ENCODE measurements around the gene FRMD5. TPM values are rescaled to one million over a fixed set of nuclear protein-coding genes. Genes with fewer than 3 reads are reported as not detected.
"Not testable (repeated sequence)": the region's sequence is repeated elsewhere in the genome, so short reads cannot be mapped to it uniquely, and the experiment has no call there.

The FRMD5 gene
- total RNA-seq, 2 donors from 2014 or later = 9.1 to 25.1 TPM

DNA sequence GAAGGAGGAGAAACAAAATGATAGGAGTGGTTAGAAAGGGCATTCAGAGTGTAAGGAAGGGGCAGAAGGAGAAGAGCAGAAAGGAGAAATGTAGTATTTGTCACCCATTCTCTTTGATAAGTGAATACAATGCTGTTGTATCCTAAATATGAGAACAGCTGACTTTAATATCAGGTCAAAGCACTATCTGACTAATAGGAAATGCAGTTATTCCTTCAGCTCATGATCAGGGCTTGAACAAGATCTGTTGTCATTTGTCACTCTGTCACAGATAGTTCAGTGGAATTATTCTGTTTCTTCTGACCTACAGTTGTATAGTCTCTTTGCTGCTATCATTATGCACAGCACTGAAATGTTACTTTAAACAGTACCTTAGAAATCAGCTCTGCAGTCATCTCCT is 149.4 kb downstream of the FRMD5 start:
- intact Hi-C loops (cut with DNase I) = no loop called here
- DNase-seq = no peak
- ATAC-seq = no peak

DNA sequence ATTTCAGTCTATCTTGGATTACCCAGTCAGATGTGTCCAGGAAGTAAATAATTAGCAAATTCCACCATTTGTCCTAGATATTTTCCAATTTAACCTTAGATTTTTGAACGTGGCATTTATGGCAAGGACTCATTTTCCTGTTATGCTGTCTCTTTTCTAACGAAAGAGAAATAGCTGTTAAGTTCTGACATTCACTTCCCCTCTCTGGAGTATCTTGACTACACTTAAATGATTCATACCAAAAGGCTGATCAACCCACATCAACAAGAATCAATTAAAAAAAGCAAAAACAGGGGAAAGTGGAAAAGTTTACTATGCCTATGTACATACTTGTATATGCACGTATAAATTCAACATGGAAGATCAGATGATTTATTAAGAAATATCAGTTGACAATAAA is 149.9 kb downstream of the FRMD5 start:
- ATAC-seq = no peak
- intact Hi-C loops (cut with DNase I) = no loop called here
- DNase-seq = no peak

GRCh38 chr15:44038755-44039191 is 156.3 kb downstream of the FRMD5 start:
- DNase-seq (no peak), ATAC-seq (peak in 1 of 2 donors; percentile 38)
- intact Hi-C loops (cut with DNase I) = no loop called here

DNA sequence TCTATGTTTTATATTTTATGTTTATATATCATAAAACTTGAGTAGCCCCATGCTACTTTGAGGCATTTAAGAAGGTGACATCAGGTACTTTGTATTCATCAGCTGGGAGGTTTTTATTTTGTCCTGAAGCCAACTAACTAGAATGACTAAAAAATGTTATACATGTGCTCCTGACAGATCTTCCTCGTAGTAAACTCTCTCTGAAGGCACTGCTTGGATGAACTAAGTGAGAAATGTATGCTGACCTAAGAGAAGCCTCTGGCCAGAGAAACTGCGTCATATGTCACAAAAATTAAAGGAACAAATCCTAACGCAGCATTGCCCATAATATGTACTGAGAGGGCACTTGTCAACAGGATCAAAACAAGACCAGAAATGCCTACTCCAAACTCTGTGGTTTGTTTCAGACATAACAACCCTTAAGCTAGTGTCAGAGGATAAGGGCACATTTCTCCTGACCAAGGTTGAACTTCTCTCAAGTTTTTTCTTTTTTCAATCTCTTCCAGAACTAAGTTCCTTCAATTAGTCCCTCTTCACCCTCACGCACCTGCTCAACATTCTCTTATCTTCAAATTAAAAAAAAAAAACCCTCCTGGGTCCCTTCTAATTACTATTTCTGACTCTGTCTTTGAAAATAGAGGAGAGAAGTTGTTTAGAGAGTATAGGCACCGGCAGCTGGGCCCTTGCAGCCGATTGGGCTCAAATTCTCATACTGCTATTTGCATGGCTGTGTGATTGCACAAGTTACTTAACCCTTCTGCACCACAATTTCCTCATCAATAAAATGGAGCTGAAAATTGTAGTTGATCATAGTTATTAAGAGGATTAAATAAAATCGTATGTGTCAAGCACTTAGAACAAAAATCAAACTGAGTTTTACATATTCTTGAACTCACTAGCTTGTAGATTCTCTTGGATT is 159.0 kb downstream of the FRMD5 start:
- no peak for DNase-seq
- intact Hi-C loops (cut with DNase I) = no loop called here
- peak in 1 of 2 donors; percentile 30 for ATAC-seq

GRCh38 chr15:44034933-44035624 is 160.0 kb downstream of the FRMD5 start:
- intact Hi-C loops (cut with DNase I) = no loop called here
- ATAC-seq (peak; percentile 77 to 95), DNase-seq (peak; percentile 25)

GRCh38 chr15:44034334-44034733 is 160.7 kb downstream of the FRMD5 start:
- intact Hi-C loops (cut with DNase I) = no loop called here
- DNase-seq (no peak), ATAC-seq (peak in 1 of 2 donors; percentile 56)

DNA sequence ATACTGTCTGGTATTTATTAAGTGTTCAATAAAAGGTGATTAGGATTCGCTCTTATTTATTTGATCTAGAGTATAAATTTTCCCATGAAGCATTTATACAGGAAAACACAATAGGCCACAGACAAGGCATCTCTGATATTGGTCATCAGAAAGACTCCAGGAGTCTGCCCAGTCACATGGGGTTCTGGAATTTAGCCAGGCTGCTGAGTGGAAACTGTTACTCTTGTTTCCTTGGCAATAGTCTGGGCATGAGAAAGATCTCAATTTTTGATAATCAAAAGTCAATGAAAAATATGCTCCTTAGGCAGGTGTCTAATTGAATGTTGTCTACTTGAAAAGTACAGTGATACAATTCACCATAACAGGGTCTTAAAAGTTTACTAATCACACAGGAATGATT is 161.2 kb downstream of the FRMD5 start:
- ATAC-seq = no peak
- intact Hi-C loops (cut with DNase I) = no loop called here
- DNase-seq = peak; percentile 32

DNA sequence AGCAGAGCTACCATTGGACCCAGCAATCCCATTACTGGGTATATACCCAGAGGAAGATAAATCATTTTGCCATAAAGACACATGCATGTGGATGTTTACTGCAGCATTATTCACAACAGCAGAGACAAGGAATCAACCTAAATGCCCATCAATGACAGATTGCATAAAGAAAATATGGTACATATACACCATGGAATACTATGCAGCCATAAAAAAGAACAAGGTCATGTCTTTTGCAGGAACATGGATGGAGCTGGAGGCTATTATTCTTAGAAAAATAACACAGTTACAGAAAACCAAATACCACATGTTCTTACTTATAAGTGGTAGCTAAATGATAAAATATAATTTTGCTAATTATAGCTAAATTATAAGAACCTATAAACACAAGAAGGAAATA is 162.3 kb downstream of the FRMD5 start:
- ATAC-seq; DNase-seq; intact Hi-C loops (cut with DNase I): not testable (repeated sequence)

DNA sequence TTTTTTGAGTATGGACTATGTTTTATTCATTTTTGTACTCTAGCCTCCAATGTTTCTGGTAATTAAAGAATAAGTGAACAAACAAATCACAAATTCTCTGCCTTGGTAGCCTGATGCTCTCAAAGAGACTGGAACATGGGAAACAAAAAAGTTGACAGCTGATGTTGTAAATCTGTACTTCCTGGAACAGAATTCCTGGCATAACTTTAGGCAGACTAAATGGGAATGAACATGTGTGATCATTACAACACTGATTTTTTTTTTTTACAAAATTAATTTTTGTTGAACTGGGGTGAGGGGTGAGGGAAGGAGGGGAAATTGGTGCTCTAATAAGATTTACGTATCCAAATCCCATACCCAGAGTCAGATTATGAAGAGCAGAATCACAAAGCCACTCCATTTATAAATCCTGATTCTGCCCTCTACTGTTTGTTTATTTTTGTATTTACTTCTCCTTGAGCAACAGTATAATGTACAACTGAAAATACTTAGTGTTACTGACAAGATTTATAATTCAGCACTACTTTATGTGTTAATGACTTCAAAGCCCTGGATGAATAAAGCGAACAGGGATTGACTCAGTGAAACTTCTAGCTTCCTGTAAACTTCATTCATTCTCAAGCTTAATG is 165.0 kb downstream of the FRMD5 start:
- intact Hi-C loops (cut with DNase I) = no loop called here
- no peak for DNase-seq
- ATAC-seq = peak in 1 of 2 donors; percentile 33

DNA sequence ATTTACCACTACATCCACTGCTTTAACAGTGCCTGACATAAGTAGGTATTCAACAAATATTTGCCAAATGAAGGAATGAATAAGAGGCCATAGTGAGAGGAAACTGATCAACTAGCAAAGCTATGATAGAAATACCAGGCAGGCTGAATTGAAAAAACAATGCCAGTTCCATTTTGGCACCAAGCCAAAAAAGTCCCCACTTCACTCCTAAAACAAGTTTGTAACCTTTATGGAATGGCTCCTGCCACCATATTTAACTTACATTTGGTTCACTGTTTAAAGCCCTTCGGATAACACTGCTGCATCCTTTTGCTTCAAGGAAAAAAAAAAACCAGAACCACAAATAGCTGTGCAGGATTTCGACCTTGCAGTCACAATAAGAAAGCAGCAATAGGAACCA is 166.1 kb downstream of the FRMD5 start:
- ATAC-seq = no peak
- intact Hi-C loops (cut with DNase I) = no loop called here
- DNase-seq = no peak

DNA sequence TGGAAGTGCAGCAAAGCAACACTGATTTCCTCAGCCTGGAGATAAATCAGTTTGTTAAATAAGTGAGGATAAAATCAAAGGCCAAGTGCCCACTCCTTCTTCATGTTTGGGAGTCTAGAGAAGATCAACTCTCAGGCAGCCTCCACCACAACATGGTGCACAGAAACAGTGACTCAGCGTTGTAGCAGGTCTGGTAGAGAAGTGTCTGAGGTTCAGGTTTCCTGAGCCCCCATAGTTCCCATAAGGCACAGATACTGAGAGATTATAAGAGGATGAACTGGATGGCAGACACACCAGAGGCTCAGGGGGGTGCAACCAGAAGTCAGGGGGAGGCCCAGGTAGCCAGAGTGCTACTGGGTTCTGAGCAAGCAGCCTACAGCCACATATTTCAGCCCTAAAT is 166.7 kb downstream of the FRMD5 start:
- intact Hi-C loops (cut with DNase I) = no loop called here
- no peak for ATAC-seq
- DNase-seq = no peak

DNA sequence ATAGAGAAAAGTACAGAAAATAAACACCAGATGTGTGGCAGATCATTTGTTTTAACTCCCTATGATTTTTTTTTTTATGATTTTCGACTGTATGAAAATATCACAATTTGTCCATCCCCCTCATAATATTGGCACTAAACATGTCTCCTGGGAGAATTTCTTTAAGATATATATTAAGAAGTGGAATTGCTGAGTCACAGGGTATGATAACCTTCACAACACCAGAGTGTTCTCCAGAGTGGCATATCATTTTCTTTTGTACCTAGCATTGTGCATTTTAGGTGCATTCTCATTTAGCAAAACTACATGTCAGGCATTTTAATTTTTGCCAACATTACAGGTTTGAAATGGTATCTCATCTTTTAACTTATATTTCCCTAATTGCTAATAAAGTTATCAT is 170.9 kb downstream of the FRMD5 start:
- intact Hi-C loops (cut with DNase I) = no loop called here
- ATAC-seq = no peak
- no peak for DNase-seq

- DNase-seq (no peak), ATAC-seq (no peak)
- intact Hi-C loops (cut with DNase I) = no loop called here
Measured at GRCh38 chr15:44023176-44023575, 171.9 kb downstream of the FRMD5 start.

- no peak for ATAC-seq
- no peak for DNase-seq
- intact Hi-C loops (cut with DNase I) = no loop called here
Measured at GRCh38 chr15:44018151-44018550, 176.9 kb downstream of the FRMD5 start.

GRCh38 chr15:44015545-44016305 is 179.3 kb downstream of the FRMD5 start:
- intact Hi-C loops (cut with DNase I) = no loop called here
- ATAC-seq (peak in 1 of 2 donors; percentile 22), DNase-seq (no peak)

DNA sequence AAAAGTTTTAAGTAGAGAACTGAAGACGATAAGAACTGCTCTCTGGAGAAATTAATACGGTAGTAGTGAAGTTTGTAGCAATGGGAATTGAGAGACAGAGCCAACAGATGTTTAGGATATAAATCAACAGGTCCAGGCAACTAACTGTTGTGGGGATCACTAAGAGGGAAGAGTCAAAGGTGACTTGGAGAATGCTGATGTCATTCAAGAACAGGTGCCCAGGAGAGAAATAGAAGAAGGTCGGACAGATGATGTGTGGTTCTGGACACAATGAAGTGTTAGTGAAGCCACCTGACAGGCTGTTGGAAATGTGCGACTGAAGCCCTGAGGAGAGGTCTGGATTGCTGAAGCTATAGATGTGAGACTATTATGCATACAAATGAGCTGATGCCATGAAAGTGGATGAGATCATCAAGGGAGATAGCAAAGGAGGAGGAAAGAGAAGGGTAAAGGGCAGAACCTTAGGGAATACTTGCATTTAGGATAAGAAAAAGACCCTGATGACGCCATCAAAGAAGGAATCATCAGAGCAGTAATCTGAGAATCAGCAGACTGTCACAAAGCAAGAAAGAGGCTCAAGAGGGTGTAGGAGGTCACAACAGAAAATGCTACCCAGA is 183.7 kb downstream of the FRMD5 start:
- ATAC-seq (no peak), DNase-seq (no peak)
- intact Hi-C loops (cut with DNase I) = no loop called here

- intact Hi-C loops (cut with DNase I) = no loop called here
- DNase-seq (no peak), ATAC-seq (peak in 1 of 2 donors; percentile 90)
Measured at GRCh38 chr15:44010089-44010488, 185.0 kb downstream of the FRMD5 start.

DNA sequence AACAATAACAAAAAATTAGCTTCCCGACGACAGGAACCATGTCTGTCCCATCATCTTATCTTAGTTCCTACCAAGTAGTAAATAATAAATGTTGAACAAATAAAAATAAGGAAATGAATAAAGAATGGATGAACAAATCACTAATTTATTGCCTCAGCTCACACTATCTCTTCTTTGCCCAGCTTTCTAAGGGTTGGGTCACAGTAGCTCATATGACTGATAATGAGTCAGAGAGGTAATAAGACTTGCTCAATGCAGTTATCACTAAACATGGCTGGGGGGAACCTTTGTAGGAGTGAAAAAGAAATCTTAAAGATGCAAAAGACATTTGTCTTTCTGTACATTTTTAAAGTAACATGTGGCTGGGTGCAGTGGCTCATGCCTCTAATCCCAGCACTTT is 186.0 kb downstream of the FRMD5 start:
- peak in 1 of 2 donors; percentile 95 for ATAC-seq
- intact Hi-C loops (cut with DNase I) = loop anchor here in 1 of 2 donors (10.0 kb wide), 1 partner anchor 64 kb away; no protein-coding TSS in a partner anchor

DNA sequence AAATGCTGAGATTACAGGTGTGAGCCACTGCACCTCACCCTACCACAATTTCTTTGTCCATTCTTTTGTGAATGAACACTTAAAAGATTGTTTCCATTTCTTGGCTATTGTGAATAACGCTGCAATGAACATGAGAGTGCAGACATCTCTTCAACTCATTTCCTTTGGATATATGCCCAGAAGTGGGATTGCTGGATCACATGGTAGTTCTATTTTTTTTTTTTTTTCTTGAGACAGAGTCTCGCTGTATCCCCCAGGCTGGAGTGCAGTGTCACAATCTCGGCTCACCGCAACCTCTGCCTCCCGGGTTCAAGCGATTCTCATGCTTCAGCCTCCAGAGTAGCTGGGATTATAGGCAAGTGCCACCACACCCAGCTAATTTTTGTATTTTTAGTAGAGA is 194.8 kb downstream of the FRMD5 start:
- DNase-seq (peak; percentile 33), ATAC-seq (peak; percentile 45 to 68)
- intact Hi-C loops (cut with DNase I) = loop anchor here in 1 of 2 donors (10.0 kb wide), 1 partner anchor 55 kb away; no protein-coding TSS in a partner anchor

More for the DNA sequence above, 186.0 kb downstream of the FRMD5 start:
- DNase-seq = no peak
